OCI-LY1 (cell line): Measurements from ENCODE around the gene MTHFSD.

Experiments
- EZH2 ChIP-seq: fragments of 200-600 bp; sonication (generic), shearing (Covaris generic); IDR thresholded peaks from 2 replicates; pipeline ENCODE4 v1.8.0; 2017; ENCODE audit warnings: borderline replicate concordance, mixed run types, mild to moderate bottlenecking, antibody characterized with exemption, low read length, moderate library complexity, mixed read lengths
- TF ChIP-seq, protein P1 (sequence below): fragments of 200-600 bp; sonication (generic), shearing (Covaris generic); IDR thresholded peaks from 2 replicates; pipeline ENCODE4 v1.5.1; 2017; ENCODE audit warnings: mild to moderate bottlenecking, antibody characterized with exemption, low read length, moderate library complexity, mixed read lengths

DNA sequence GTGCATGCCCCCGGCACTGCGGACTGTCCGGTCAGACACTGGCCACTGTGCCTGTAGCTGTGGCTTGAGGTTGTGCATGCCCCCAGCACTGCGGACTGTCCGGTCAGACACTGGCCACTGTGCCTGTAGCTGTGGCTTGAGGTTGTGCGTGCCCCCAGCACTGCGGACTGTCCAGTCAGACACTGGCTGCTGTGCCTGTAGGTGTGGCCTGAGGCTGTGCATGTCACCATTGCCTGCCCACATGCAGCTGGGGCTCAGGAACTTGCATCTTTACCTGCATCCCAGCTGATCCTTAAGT is 5.2 kb downstream of the MTHFSD start:
- TF ChIP-seq, protein P1, sequence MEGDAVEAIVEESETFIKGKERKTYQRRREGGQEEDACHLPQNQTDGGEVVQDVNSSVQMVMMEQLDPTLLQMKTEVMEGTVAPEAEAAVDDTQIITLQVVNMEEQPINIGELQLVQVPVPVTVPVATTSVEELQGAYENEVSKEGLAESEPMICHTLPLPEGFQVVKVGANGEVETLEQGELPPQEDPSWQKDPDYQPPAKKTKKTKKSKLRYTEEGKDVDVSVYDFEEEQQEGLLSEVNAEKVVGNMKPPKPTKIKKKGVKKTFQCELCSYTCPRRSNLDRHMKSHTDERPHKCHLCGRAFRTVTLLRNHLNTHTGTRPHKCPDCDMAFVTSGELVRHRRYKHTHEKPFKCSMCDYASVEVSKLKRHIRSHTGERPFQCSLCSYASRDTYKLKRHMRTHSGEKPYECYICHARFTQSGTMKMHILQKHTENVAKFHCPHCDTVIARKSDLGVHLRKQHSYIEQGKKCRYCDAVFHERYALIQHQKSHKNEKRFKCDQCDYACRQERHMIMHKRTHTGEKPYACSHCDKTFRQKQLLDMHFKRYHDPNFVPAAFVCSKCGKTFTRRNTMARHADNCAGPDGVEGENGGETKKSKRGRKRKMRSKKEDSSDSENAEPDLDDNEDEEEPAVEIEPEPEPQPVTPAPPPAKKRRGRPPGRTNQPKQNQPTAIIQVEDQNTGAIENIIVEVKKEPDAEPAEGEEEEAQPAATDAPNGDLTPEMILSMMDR: no peak
- no peak for TF ChIP-seq EZH2
